RWPE2 (cell line): ENCODE results near the gene PDYN.
A peak's percentile ranks its signal among the peaks of the same experiment; 100 is the strongest.

Experiments used
- ATAC-seq: fragments of 200-7000 bp; cut with Tn5 transposase; 3 replicates; pipeline ENCODE4 v1.9.1; 2021; ENCODE audit warnings: low read depth
- DNase-seq: peaks from one replicate; pipeline ENCODE4 v3.0.0-alpha.2; 2020; ENCODE audit warnings: low spot score
- H3K27ac ChIP-seq: fragments of 450-650 bp; 2 replicates; pipeline ENCODE4 v1.5.1; 2017; ENCODE audit warnings: mild to moderate bottlenecking; ENCODE audit not compliant: poor library complexity, severe bottlenecking
- H3K27me3 ChIP-seq: fragments of 250-450 bp; sonication (Bioruptor Pico); 2 replicates; pipeline ENCODE4 v1.5.1; 2021; ENCODE audit warnings: mild to moderate bottlenecking, moderate library complexity; ENCODE audit not compliant: insufficient read depth, poor library complexity, severe bottlenecking
- H3K36me3 ChIP-seq: fragments of 250-450 bp; sonication (Bioruptor Pico); 2 replicates; pipeline ENCODE4 v1.5.1; 2020; ENCODE audit warnings: low read depth, mild to moderate bottlenecking, moderate library complexity
- H3K4me1 ChIP-seq: fragments of 250-450 bp; sonication (Bioruptor Pico); 2 replicates; pipeline ENCODE4 v1.5.1; 2021; ENCODE audit warnings: mild to moderate bottlenecking, moderate library complexity; ENCODE audit not compliant: insufficient read depth, poor library complexity, severe bottlenecking
- H3K4me3 ChIP-seq: fragments of 250-450 bp; sonication (Bioruptor Pico); 2 replicates; pipeline ENCODE4 v1.5.1; 2021; ENCODE audit warnings: mild to moderate bottlenecking, moderate library complexity; ENCODE audit not compliant: severe bottlenecking
- H3K9me3 ChIP-seq: fragments of 250-450 bp; sonication (Bioruptor Pico); 2 replicates; pipeline ENCODE4 v1.5.1; 2021; ENCODE audit warnings: mild to moderate bottlenecking, moderate library complexity; ENCODE audit not compliant: severe bottlenecking
- CTCF ChIP-seq: fragments of 450-650 bp; IDR thresholded peaks from one replicate; pipeline ENCODE4 v1.5.1; 2017; ENCODE audit warnings: mild to moderate bottlenecking, moderate library complexity; ENCODE audit not compliant: poor library complexity, severe bottlenecking

The PDYN gene

GRCh38 chr20:1992359-1993110 lies 1.3 kb downstream of the PDYN start:
- Histone ChIP-seq H3K27me3 (peaks cover 72% of the 10 kb centered on the region), H3K4me3 (no peak overlapping the region), H3K36me3 (no peaks in the 10 kb centered on the region), H3K27ac (no peak overlapping the region), H3K4me1 (no peaks in the 10 kb centered on the region), H3K9me3 (no peaks in the 10 kb centered on the region)
- ATAC-seq (no peak), DNase-seq (no peak)
- TF ChIP-seq CTCF: no peak

GRCh38 chr20:1987826-1988225 lies 6.0 kb downstream of the PDYN start:
- Histone ChIP-seq H3K36me3 (no peaks in the 10 kb centered on the region), H3K9me3 (no peaks in the 10 kb centered on the region), H3K27me3 (peaks cover 46% of the 10 kb centered on the region), H3K4me3 (no peak overlapping the region), H3K27ac (no peak overlapping the region), H3K4me1 (no peaks in the 10 kb centered on the region)
- peak; percentile 65 for ATAC-seq
- DNase-seq: no peak
- TF ChIP-seq CTCF: no peak

GRCh38 chr20:1983301-1983700 lies 10.6 kb downstream of the PDYN start:
- no peaks in the 10 kb centered on the region for H3K9me3 ChIP-seq
- H3K4me3 ChIP-seq: no peak overlapping the region
- H3K27ac ChIP-seq: no peak overlapping the region
- DNase-seq (no peak), ATAC-seq (no peak)
- H3K27me3 ChIP-seq: peaks cover 18% of the 10 kb centered on the region
- H3K4me1 ChIP-seq: no peaks in the 10 kb centered on the region
- no peaks in the 10 kb centered on the region for H3K36me3 ChIP-seq
- no peak for TF ChIP-seq CTCF

DNA sequence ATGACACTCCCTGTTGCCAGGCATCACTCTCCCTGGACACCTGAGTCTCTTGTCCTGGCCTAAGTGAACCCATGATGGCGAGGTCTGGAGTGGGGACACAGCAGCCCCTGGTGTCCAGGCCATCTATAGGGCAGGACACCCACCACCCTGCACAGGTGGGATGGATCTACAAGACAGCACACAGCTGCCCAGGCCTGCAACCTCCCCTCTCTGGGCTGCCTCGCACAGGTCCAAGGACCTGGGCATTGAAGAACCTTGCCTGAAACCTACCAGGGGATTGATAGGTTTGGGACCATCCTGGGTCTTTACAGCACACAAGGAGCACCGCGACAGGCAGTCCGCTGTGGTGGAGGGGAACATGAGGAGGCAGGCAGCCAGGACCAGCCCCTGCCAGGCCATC lies 11.2 kb downstream of the PDYN start:
- peaks cover 19% of the 10 kb centered on the region for H3K27me3 ChIP-seq
- no peak overlapping the region for H3K4me3 ChIP-seq

More for the DNA sequence above, 11.2 kb downstream of the PDYN start:
- no peak for ATAC-seq
- no peak overlapping the region for H3K27ac ChIP-seq
- TF ChIP-seq CTCF: no peak
- no peaks in the 10 kb centered on the region for H3K9me3 ChIP-seq
- no peaks in the 10 kb centered on the region for H3K36me3 ChIP-seq
- no peaks in the 10 kb centered on the region for H3K4me1 ChIP-seq
- DNase-seq: no peak
